GM19023 (cell line): Measurements from ENCODE around the gene DONSON.

Source experiments
- ATAC-seq: cut with Tn5 transposase; IDR thresholded peaks from one replicate; pipeline ENCODE4 v1.9.1; 2021; ENCODE audit warnings: mild to moderate bottlenecking, moderate library complexity; ENCODE audit not compliant: unreplicated experiment

The DONSON gene

DNA sequence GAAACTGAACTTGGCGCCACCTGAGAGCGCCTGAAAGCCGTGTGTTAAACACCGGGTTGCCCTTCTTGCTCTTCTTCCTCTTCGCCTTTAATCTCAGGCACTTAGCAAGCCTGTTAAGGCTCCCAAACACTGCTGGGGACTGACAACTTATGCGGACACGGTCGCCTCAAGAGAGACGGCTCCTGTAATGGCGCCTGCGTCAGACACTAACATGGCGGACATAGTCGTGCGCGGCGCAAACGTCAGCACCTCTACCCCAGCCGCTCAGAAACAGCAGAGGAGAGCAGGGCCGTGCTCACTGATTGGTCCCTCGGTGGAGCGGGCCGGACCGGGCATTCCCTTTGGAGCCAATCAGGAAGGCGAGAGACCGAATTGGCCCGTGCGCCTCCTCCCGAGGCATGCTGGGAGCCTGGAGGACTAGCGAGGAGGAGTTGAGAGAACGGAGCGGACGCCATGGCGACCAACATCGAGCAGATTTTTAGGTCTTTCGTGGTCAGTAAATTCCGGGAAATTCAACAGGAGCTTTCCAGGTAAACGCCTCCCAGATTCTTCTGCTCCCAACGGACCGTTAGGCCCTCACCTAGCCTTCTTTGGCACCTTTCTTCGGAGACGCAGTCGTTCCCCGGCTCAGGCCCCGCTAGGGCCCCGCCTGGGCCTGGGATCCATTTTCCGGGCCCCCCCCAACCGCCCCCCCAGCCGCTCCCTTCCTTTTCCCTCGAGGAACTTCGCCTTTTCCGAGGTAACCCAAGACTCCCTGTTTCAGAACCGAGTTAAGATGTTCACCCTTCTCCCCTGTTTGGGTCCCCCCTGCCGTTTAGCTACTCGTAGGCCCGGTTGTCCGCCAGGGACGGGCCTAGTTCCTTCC lies 45.6 kb downstream of the DONSON start, which contains the start of gene SON:
Gene SON, plus strand, starts transcription at position 399 of the 865 bp plus-strand sequence. Its CDS starts 55 bp downstream, at position 454.
- peak; percentile 95 for ATAC-seq

DNA sequence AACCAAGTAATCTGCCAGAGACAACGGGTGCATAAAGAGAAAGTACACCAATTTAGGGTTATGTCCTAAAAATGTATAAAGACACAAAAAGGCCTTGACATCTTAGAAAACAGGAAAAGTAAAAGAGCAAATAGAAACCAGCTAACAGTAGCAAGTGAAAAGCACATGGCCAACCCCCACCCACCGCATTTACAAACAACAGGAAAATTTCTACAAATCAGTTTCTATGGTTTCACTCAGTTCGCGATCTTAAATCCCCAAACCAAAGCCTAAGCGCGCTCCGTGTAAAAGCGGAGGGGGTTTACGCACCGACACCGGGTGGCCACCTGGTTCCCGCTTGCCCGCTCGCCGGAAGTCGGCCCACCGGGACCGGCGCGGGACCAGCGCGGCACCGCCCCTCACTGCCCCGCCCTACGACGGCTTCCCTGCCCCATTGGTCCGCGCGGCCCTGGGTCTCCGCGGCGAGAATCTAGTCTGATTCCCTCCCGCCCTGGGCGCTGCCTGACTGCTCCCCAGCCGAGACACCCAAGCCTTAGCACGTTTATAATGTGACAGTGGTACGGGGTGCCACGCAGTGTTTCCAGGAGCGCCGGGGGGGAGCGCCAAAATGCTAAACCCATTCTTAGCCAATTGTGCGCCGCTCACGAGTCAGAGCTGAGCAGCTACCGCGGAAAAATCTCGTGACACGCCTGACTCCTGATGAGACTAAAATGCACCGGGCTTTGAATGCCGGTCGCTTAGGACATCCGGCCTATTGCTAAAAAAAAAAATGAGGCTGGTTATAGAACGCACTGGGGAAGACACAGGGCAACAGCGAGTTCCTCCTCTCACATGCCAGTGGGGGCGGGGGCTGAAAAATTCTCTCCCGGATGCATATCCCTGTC lies 46.5 kb downstream of the DONSON start, which contains the start of gene GART:
Gene GART, minus strand, starts transcription at position 362 of the 884 bp plus-strand sequence. CDS start 2,802 bp downstream, outside the sequence.
- peak; percentile 51 for ATAC-seq

DNA sequence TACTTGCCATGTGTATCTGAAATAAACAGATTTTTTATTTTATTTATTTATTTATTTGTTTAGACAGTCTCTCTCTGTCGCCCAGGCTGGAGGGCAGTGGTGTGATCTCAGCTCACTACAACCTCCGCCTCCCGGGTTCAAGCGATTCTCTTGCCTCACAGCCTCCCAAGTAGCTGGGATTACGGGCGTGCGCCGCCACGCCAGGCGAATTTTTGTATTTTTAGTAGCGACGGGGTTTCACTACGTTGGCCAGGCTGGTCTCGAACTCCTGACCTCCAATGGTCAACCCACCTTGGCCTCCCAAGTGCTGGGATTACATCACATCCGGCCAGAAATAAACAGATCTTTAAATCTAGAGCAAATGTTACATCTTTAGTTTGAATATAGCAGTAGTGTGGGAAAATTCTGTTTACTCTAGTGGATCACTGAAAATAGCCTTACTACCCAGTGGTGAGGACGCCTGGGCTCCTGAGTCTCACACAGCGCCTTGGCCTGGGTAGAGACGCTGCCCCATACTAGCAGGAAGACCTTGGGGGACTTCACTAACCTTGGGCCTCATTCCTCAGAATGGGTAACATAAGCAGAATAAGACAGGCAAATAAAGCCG lies 47.3 kb downstream of the DONSON start:
- ATAC-seq, result no peak

DNA sequence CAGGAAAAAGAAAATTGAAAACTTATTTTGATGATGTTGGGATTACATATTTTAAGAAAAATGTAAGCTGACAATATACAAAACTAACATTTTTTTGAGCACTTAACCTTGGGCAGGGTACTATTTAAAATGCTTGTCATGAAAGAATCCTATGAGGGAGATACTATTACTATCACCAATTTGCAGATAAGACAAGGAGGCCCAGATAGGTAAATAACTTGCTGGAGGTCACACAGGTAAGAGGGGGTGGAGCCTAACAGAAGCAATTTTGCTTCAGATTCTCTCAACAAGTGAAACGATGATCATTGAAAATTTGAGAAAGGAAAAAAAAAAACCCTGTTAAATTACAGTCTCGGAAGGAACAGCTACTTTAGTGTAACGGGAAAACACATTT lies 47.8 kb downstream of the DONSON start:
- ATAC-seq, result no peak

DNA sequence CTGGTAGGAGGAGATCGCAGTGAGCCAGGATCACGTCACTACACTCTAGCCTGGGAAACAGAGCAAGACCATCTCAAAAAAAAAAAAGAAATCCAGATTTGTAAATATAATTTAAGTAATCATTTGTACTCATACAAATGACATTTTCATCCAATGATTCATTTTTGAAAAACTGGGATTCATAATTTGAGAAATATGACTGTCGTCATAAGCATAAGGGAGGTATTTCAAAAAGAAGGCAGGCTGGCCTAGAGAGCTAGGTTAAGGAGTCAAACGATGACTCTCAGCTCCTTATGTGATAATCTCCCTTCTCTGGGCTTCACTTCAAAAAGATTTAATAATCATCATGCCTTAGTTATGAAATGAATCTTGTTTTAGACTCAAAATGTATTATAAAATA lies 48.9 kb downstream of the DONSON start:
- ATAC-seq, result no peak

DNA sequence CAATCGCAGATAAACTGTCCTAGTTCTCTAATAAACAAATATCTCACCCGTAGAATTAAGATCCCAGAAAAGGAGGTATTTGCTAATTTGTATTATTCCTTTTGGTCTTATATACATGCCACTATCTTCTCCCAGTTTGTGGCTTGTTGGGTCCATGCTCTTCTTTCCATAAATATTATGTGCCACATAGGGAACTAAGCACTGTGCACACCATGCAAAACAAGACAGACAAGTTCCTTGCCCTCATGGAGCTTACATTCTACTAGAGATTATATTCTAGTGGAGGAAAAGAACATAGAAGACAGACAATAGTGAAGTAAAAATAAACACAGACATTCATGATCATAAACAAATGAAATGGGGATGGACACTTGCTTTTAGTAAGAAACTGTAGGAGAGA lies 51.3 kb downstream of the DONSON start:
- ATAC-seq, result no peak

DNA sequence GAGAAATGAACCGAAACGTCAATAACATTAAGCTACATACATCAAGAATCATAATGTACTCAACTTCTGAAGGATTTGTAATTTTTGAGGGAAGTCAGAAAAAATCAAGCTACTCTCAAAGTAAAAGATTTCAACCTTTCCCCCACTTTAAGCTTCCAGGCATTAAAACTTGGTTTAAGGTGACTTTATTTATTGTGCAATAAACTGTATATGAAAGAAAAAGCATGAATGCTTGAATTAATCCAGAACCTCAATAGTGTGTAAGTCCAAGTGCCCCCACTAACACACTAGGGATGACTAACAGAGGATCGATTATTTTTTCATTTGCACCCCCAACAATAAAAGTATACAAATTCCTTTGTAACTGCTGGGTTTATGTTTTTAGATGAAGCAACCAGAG lies 57.5 kb downstream of the DONSON start:
- ATAC-seq, result no peak
